ENCODE results near the gene KLF7.

KLF7 gene

GRCh38 chr2:207042841-207043240 lies 122.9 kb downstream of the KLF7 start:
- no peaks in the 10 kb centered on the region; the same call in 1 of the 2 replicates for H3K27me3 ChIP-seq (ENCODE audit: control insufficient read depth, low read length)
- no peaks in the 10 kb centered on the region for H3K9me2 ChIP-seq (replicated peaks; ENCODE audit: control insufficient read depth, low read length)
- H3K4me3 ChIP-seq (ENCODE audit: low read length), result no peak overlapping the region
- H3K9me3 ChIP-seq (ENCODE audit: control insufficient read depth, insufficient read depth, low read length), result no peaks in the 10 kb centered on the region
- no peak for TF ChIP-seq EZH2phosphoT487 (IDR thresholded peaks at IDR 0.05; ENCODE audit: borderline replicate concordance, low read length)
- TF ChIP-seq, protein P1, sequence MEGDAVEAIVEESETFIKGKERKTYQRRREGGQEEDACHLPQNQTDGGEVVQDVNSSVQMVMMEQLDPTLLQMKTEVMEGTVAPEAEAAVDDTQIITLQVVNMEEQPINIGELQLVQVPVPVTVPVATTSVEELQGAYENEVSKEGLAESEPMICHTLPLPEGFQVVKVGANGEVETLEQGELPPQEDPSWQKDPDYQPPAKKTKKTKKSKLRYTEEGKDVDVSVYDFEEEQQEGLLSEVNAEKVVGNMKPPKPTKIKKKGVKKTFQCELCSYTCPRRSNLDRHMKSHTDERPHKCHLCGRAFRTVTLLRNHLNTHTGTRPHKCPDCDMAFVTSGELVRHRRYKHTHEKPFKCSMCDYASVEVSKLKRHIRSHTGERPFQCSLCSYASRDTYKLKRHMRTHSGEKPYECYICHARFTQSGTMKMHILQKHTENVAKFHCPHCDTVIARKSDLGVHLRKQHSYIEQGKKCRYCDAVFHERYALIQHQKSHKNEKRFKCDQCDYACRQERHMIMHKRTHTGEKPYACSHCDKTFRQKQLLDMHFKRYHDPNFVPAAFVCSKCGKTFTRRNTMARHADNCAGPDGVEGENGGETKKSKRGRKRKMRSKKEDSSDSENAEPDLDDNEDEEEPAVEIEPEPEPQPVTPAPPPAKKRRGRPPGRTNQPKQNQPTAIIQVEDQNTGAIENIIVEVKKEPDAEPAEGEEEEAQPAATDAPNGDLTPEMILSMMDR (IDR thresholded peaks at IDR 0.05; ENCODE audit: low read depth, low read length, poor library complexity, severe bottlenecking), result no peak
- no peak overlapping the region for H3K27ac ChIP-seq (ENCODE audit: low read depth, low read length)
- no peaks in the 10 kb centered on the region for H3F3A ChIP-seq (ENCODE audit: control insufficient read depth, insufficient read depth)
- H3K4me1 ChIP-seq (ENCODE audit: control insufficient read depth, low read length), result no peaks in the 10 kb centered on the region
- H4K20me1 ChIP-seq (ENCODE audit: control insufficient read depth, insufficient read depth, low read depth, low read length), result no peaks in the 10 kb centered on the region
- H3K79me2 ChIP-seq (ENCODE audit: control insufficient read depth, low read length), result no peaks in the 10 kb centered on the region
- H3K36me3 ChIP-seq (ENCODE audit: control insufficient read depth, low read length), result no peaks in the 10 kb centered on the region
- H3K4me2 ChIP-seq (ENCODE audit: low read length), result no peak overlapping the region

DNA sequence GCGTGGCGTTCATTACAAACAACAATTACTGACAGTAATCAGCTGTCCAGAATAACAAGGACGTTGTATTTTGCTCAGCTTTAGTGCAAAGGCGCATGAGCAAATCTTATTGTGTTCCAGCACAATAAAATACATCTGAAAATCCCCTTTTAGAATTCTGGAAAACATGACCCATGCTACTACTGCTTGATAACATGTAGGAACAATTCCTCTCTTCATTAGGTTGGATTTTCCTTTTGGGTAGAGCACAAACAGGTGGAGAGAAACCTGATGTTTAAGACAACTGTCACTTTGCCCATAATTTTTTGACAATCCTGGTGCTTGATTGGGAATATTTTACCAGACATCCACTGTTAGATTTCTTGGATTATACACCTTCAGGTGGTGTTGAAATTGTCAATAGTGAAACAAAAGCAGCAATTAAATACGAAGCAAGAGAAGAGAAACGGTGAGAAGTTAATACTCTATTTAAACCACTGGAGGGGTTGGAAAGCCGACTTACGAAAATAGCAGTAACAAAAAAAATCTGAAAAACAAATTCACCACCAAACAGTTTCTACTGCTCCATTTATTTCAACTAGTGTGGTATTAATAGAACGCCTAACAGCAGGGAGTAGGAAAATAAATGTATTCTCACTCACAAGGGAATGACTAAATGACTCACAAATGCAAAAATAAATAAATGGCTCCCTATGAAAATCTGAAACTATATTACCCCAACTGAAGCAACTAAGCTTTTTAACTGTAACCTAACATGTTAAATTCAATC lies 123.8 kb downstream of the KLF7 start:
- Histone ChIP-seq H3K4me2 (ENCODE audit: low read length) (no peak overlapping the region), H3K27me3 (ENCODE audit: control insufficient read depth, low read length) (no peaks in the 10 kb centered on the region; the same call in 1 of the 2 replicates), H3K79me2 (ENCODE audit: control insufficient read depth, low read length) (no peaks in the 10 kb centered on the region), H3K27ac (ENCODE audit: low read depth, low read length) (no peak overlapping the region), H3K4me3 (ENCODE audit: low read length) (no peak overlapping the region), H3K4me1 (ENCODE audit: control insufficient read depth, low read length) (no peaks in the 10 kb centered on the region), H4K20me1 (ENCODE audit: control insufficient read depth, insufficient read depth, low read depth, low read length) (no peaks in the 10 kb centered on the region), H3K9me3 (ENCODE audit: control insufficient read depth, insufficient read depth, low read length) (no peaks in the 10 kb centered on the region), H3F3A (ENCODE audit: control insufficient read depth, insufficient read depth) (no peaks in the 10 kb centered on the region), H3K36me3 (ENCODE audit: control insufficient read depth, low read length) (no peaks in the 10 kb centered on the region), H3K9me2 (replicated peaks; ENCODE audit: control insufficient read depth, low read length) (no peaks in the 10 kb centered on the region)
- TF ChIP-seq EZH2phosphoT487 (IDR thresholded peaks at IDR 0.05; ENCODE audit: borderline replicate concordance, low read length), result no peak
- TF ChIP-seq, protein P1 (IDR thresholded peaks at IDR 0.05; ENCODE audit: low read depth, low read length, poor library complexity, severe bottlenecking), result no peak

- Histone ChIP-seq H3F3A (ENCODE audit: control insufficient read depth, insufficient read depth) (no peaks in the 10 kb centered on the region), H3K79me2 (ENCODE audit: control insufficient read depth, low read length) (no peaks in the 10 kb centered on the region), H3K9me2 (replicated peaks; ENCODE audit: control insufficient read depth, low read length) (no peaks in the 10 kb centered on the region), H3K36me3 (ENCODE audit: control insufficient read depth, low read length) (no peaks in the 10 kb centered on the region), H3K4me2 (ENCODE audit: low read length) (no peak overlapping the region), H4K20me1 (ENCODE audit: control insufficient read depth, insufficient read depth, low read depth, low read length) (no peaks in the 10 kb centered on the region), H3K27ac (ENCODE audit: low read depth, low read length) (no peak overlapping the region), H3K27me3 (ENCODE audit: control insufficient read depth, low read length) (no peaks in the 10 kb centered on the region; the same call in 1 of the 2 replicates), H3K4me3 (ENCODE audit: low read length) (no peak overlapping the region), H3K9me3 (ENCODE audit: control insufficient read depth, insufficient read depth, low read length) (no peaks in the 10 kb centered on the region), H3K4me1 (ENCODE audit: control insufficient read depth, low read length) (no peaks in the 10 kb centered on the region)
- TF ChIP-seq, protein P1 (IDR thresholded peaks at IDR 0.05; ENCODE audit: low read depth, low read length, poor library complexity, severe bottlenecking), result no peak
- TF ChIP-seq EZH2phosphoT487 (IDR thresholded peaks at IDR 0.05; ENCODE audit: borderline replicate concordance, low read length), result no peak
Observed at GRCh38 chr2:207041279-207041678, 124.5 kb downstream of the KLF7 start.

Measured in DOHH2 (cell line).